Epidermal melanocyte (primary cell): ENCODE measurements around the gene OSBPL5.

Experiments used
- DNase-seq: peaks from one replicate; pipeline ENCODE4 v3.0.0; 2011; ENCODE audit warnings: low spot score; ENCODE audit not compliant: insufficient read length

Gene OSBPL5

GRCh38 chr11:3134651-3135480 is 30.2 kb downstream of the OSBPL5 start:
- no peak for DNase-seq

- no peak for DNase-seq
Observed at GRCh38 chr11:3134218-3134621, 30.9 kb downstream of the OSBPL5 start.

- DNase-seq: no peak
Observed at GRCh38 chr11:3133261-3134217, 31.6 kb downstream of the OSBPL5 start.

GRCh38 chr11:3132831-3133260 is 32.3 kb downstream of the OSBPL5 start:
- no peak for DNase-seq

- DNase-seq: no peak
Observed at GRCh38 chr11:3132271-3132781, 32.8 kb downstream of the OSBPL5 start.

GRCh38 chr11:3131330-3131941 is 33.7 kb downstream of the OSBPL5 start:
- DNase-seq: no peak

- no peak for DNase-seq
Observed at GRCh38 chr11:3130269-3131071, 34.6 kb downstream of the OSBPL5 start.

- no peak for DNase-seq
Observed at GRCh38 chr11:3129591-3130268, 35.4 kb downstream of the OSBPL5 start.

- DNase-seq: no peak
Observed at GRCh38 chr11:3129181-3129590, 35.9 kb downstream of the OSBPL5 start.

- no peak for DNase-seq
Observed at GRCh38 chr11:3128356-3129180, 36.5 kb downstream of the OSBPL5 start.

GRCh38 chr11:3127706-3128355 is 37.3 kb downstream of the OSBPL5 start:
- no peak for DNase-seq

- no peak for DNase-seq
Observed at GRCh38 chr11:3126901-3127691, 38.0 kb downstream of the OSBPL5 start.

GRCh38 chr11:3126207-3126865 is 38.8 kb downstream of the OSBPL5 start:
- DNase-seq: no peak

GRCh38 chr11:3124821-3125220 is 40.3 kb downstream of the OSBPL5 start:
- no peak for DNase-seq

- no peak for DNase-seq
Observed at GRCh38 chr11:3123761-3124733, 41.1 kb downstream of the OSBPL5 start.

GRCh38 chr11:3123305-3123704 is 41.8 kb downstream of the OSBPL5 start:
- DNase-seq: no peak
